ENCODE results near the gene CARD11. TPM values are rescaled to one million over a fixed set of nuclear protein-coding genes. Genes with fewer than 3 reads are reported as not detected.
"Not testable (repeated sequence)": the region's sequence is repeated elsewhere in the genome, so short reads cannot be mapped to it uniquely, and the experiment has no call there.

CARD11 gene
- total RNA-seq, 2 experiments from 2014 or later: 99.4 to 105 TPM

- Mint-ChIP-seq H3K9me3 (no peaks in the 10 kb centered on the region), H3K27me3 (ENCODE audit: low read depth) (no peaks in the 10 kb centered on the region), H3K36me3 (ENCODE audit: low read depth) (peaks cover 33% of the 10 kb centered on the region), H3K4me1 (ENCODE audit: low read depth) (peaks cover 59% of the 10 kb centered on the region), H3K4me3 (no peak overlapping the region), H3K27ac (peak overlapping the region; percentile 59)
- CTCF ChIA-PET: no interaction called here
- intact Hi-C loops (cut with micrococcal nuclease): no loop called here
- DNase-seq: no peak
Observed at GRCh38 chr7:3033136-3033535, 10.5 kb downstream of the CARD11 start.

GRCh38 chr7:3032256-3032655, 11.4 kb downstream of the CARD11 start:
- CTCF ChIA-PET: no interaction called here
- Mint-ChIP-seq H3K4me1 (ENCODE audit: low read depth) (peaks cover 59% of the 10 kb centered on the region), H3K27me3 (ENCODE audit: low read depth) (no peaks in the 10 kb centered on the region), H3K9me3 (no peaks in the 10 kb centered on the region), H3K27ac (peak overlapping the region; percentile 42), H3K4me3 (no peak overlapping the region), H3K36me3 (ENCODE audit: low read depth) (peaks cover 38% of the 10 kb centered on the region)
- intact Hi-C loops (cut with micrococcal nuclease): no loop called here
- no peak for DNase-seq

- Mint-ChIP-seq H3K27ac (peak overlapping the region; percentile 92), H3K27me3 (ENCODE audit: low read depth) (no peaks in the 10 kb centered on the region), H3K9me3 (peaks cover 13% of the 10 kb centered on the region), H3K4me1 (ENCODE audit: low read depth) (peaks cover 57% of the 10 kb centered on the region), H3K36me3 (ENCODE audit: low read depth) (peaks cover 59% of the 10 kb centered on the region), H3K4me3 (peak overlapping the region; percentile 35)
- no peak for DNase-seq
- CTCF ChIA-PET: interaction anchor here (1.7 to 1.9 kb wide), 2 partner anchors 36 to 125 kb away, joined by 5 to 6 read pairs; no protein-coding TSS in a partner anchor
- intact Hi-C loops (cut with micrococcal nuclease): loop anchor here (2.0 kb wide), 1 partner anchor 72 kb away; no protein-coding TSS in a partner anchor
Observed at GRCh38 chr7:3029138-3029537, 14.5 kb downstream of the CARD11 start.

- intact Hi-C loops (cut with micrococcal nuclease): loop anchor here (1.0 to 2.0 kb wide), 6 partner anchors 15 to 270 kb away; partner anchors contain the start of gene CARD11
- peaks cover 17% of the 10 kb centered on the region for H3K9me3 Mint-ChIP-seq
- no peaks in the 10 kb centered on the region for H3K27me3 Mint-ChIP-seq (ENCODE audit: low read depth)
- H3K4me3 Mint-ChIP-seq: peak overlapping the region; percentile 35
- CTCF ChIA-PET: interaction anchor here (1.7 to 1.9 kb wide), 2 partner anchors 37 to 125 kb away, joined by 5 to 6 read pairs; no protein-coding TSS in a partner anchor
- DNase-seq: no peak
- peaks cover 62% of the 10 kb centered on the region for H3K36me3 Mint-ChIP-seq (ENCODE audit: low read depth)
- H3K27ac Mint-ChIP-seq: peak overlapping the region; percentile 92
- peaks cover 60% of the 10 kb centered on the region for H3K4me1 Mint-ChIP-seq (ENCODE audit: low read depth)
Observed at GRCh38 chr7:3028758-3029093, 14.9 kb downstream of the CARD11 start.

GRCh38 chr7:3028071-3028757, 15.5 kb downstream of the CARD11 start:
- Mint-ChIP-seq H3K36me3 (ENCODE audit: low read depth) (peaks cover 59% of the 10 kb centered on the region), H3K4me3 (peak overlapping the region; percentile 65), H3K27ac (peak overlapping the region; percentile 92), H3K4me1 (ENCODE audit: low read depth) (peaks cover 57% of the 10 kb centered on the region), H3K27me3 (ENCODE audit: low read depth) (no peaks in the 10 kb centered on the region), H3K9me3 (peaks cover 17% of the 10 kb centered on the region)
- intact Hi-C loops (cut with micrococcal nuclease): loop anchor here (1.0 to 2.0 kb wide), 6 partner anchors 15 to 270 kb away; partner anchors contain the start of gene CARD11
- CTCF ChIA-PET: interaction anchor here (1.7 to 1.9 kb wide), 2 partner anchors 37 to 126 kb away, joined by 5 to 6 read pairs; no protein-coding TSS in a partner anchor
- peak; percentile 88 for DNase-seq

GRCh38 chr7:3027005-3027845, 16.4 kb downstream of the CARD11 start:
- Mint-ChIP-seq H3K27me3 (ENCODE audit: low read depth) (no peaks in the 10 kb centered on the region), H3K4me3 (peak overlapping the region; percentile 30), H3K9me3 (peaks cover 23% of the 10 kb centered on the region), H3K36me3 (ENCODE audit: low read depth) (peaks cover 59% of the 10 kb centered on the region), H3K27ac (peak overlapping the region; percentile 92), H3K4me1 (ENCODE audit: low read depth) (peaks cover 55% of the 10 kb centered on the region)
- CTCF ChIA-PET: interaction anchor here (0.7 to 1.9 kb wide), 2 partner anchors 26 to 127 kb away, joined by 3 to 6 read pairs; no protein-coding TSS in a partner anchor
- no peak for DNase-seq
- intact Hi-C loops (cut with micrococcal nuclease): no loop called here

GRCh38 chr7:3025616-3026015, 18.1 kb downstream of the CARD11 start:
- Mint-ChIP-seq H3K27ac (no peak overlapping the region), H3K27me3 (ENCODE audit: low read depth) (no peaks in the 10 kb centered on the region), H3K4me1 (ENCODE audit: low read depth) (peaks cover 57% of the 10 kb centered on the region), H3K4me3 (no peak overlapping the region), H3K9me3 (peaks cover 37% of the 10 kb centered on the region), H3K36me3 (ENCODE audit: low read depth) (peaks cover 60% of the 10 kb centered on the region)
- DNase-seq: no peak
- intact Hi-C loops (cut with micrococcal nuclease): no loop called here
- CTCF ChIA-PET: no interaction called here

- intact Hi-C loops (cut with micrococcal nuclease): no loop called here
- Mint-ChIP-seq H3K9me3 (peaks cover 42% of the 10 kb centered on the region), H3K27me3 (ENCODE audit: low read depth) (no peaks in the 10 kb centered on the region), H3K4me3 (no peak overlapping the region), H3K36me3 (ENCODE audit: low read depth) (peaks cover 68% of the 10 kb centered on the region), H3K27ac (no peak overlapping the region), H3K4me1 (ENCODE audit: low read depth) (peaks cover 33% of the 10 kb centered on the region)
- no peak for DNase-seq
- CTCF ChIA-PET: interaction anchor here (0.7 kb wide), 1 partner anchor 43 kb away, joined by 3 read pairs; no protein-coding TSS in a partner anchor
Observed at GRCh38 chr7:3021825-3022224, 21.8 kb downstream of the CARD11 start.

GRCh38 chr7:3021224-3021623, 22.4 kb downstream of the CARD11 start:
- H3K4me3 Mint-ChIP-seq; DNase-seq; intact Hi-C loops (cut with micrococcal nuclease); H3K27me3 Mint-ChIP-seq (ENCODE audit: low read depth); CTCF ChIA-PET: not testable (repeated sequence)
- Mint-ChIP-seq H3K9me3 (peaks cover 41% of the 10 kb centered on the region), H3K36me3 (ENCODE audit: low read depth) (peaks cover 66% of the 10 kb centered on the region), H3K27ac (peak overlapping the region; percentile 80), H3K4me1 (ENCODE audit: low read depth) (peaks cover 33% of the 10 kb centered on the region)

- intact Hi-C loops (cut with micrococcal nuclease): no loop called here
- peaks cover 63% of the 10 kb centered on the region for H3K36me3 Mint-ChIP-seq (ENCODE audit: low read depth)
- DNase-seq: no peak
- CTCF ChIA-PET: interaction anchor here (1.1 kb wide), 1 partner anchor 98 kb away, joined by 3 read pairs; no protein-coding TSS in a partner anchor
- peak overlapping the region; percentile 80 for H3K27ac Mint-ChIP-seq
- no peak overlapping the region for H3K4me3 Mint-ChIP-seq
- peaks cover 35% of the 10 kb centered on the region for H3K9me3 Mint-ChIP-seq
- H3K4me1 Mint-ChIP-seq (ENCODE audit: low read depth): peaks cover 30% of the 10 kb centered on the region
- no peaks in the 10 kb centered on the region for H3K27me3 Mint-ChIP-seq (ENCODE audit: low read depth)
Observed at GRCh38 chr7:3020416-3020815, 23.3 kb downstream of the CARD11 start.

GRCh38 chr7:3019801-3020200, 23.9 kb downstream of the CARD11 start:
- no peak for DNase-seq
- Mint-ChIP-seq H3K27ac (no peak overlapping the region), H3K9me3 (peaks cover 34% of the 10 kb centered on the region), H3K4me3 (no peak overlapping the region), H3K36me3 (ENCODE audit: low read depth) (peaks cover 64% of the 10 kb centered on the region), H3K27me3 (ENCODE audit: low read depth) (no peaks in the 10 kb centered on the region), H3K4me1 (ENCODE audit: low read depth) (peaks cover 27% of the 10 kb centered on the region)
- intact Hi-C loops (cut with micrococcal nuclease): no loop called here
- CTCF ChIA-PET: interaction anchor here (0.6 to 1.1 kb wide), 2 partner anchors 74 to 99 kb away, joined by 3 read pairs; no protein-coding TSS in a partner anchor
